Measurements from ENCODE around the gene MYCN. TPM values are rescaled to one million over a fixed set of nuclear protein-coding genes. Genes with fewer than 3 reads are reported as not detected.
A peak's percentile ranks its signal among the peaks of the same experiment; 100 is the strongest.

Gene MYCN
- total and polyA plus RNA-seq, 5 donors from 2014 or later, result 0.08 to 2.2 (median 0.09) TPM; not detected in 2

DNA sequence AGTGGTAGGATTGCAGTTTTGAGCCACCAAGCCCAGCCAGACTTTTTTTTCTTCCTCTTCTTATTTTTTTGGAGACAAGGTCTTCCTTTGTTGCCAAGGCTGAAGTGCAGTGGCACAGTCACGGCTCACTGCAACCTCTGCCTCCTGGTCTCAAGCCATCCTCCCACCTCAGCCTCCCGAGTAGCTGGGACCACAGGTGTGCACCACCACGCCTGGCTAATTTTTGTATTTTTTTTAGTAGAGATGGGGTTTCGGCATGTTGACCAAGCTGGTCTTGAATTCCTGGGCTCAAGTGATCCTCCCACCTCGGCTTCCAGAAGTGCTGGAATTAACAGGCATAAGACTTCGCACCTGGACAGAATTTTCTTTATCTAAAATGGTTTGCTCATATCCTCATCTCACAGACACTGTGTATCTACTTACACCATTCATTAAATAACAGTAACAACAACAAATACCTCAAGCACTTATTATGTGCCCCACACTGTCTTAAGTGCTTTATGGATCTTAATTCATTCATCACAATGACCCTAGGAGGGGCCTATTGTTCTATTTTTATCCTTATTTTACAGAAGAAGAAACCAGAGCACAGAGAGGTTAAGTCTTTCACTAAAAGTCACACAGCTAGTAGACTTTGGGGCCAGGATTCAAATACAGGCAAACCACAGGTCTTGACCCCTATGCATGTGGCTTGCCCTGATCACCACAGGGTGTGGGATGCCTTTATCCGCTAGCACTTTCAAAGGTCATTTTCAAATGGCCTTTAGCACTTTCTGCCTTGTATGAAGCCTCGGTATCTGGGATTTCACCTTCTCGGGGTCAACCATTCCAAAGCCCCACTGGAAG, 39.6 kb downstream of the MYCN start:
- no peak overlapping the region for H3K4me3 ChIP-seq (ENCODE audit: low read depth, low read length)
- ATAC-seq (ENCODE audit: low read depth in 2 of 2) (no peak), DNase-seq (no peak)
- peaks cover 0 to 3% (median 1%) of the 10 kb centered on the region in 7 donors for H3K9me3 Mint-ChIP-seq
- H3K4me1 ChIP-seq (ENCODE audit: control insufficient read depth, insufficient read depth, low read length, poor library complexity, severe bottlenecking), result no peaks in the 10 kb centered on the region
- H3K4me3 Mint-ChIP-seq, result no peak overlapping the region
- H3K27me3 ChIP-seq (ENCODE audit: control insufficient read depth, insufficient read depth, low read length), result no peaks in the 10 kb centered on the region
- no peak overlapping the region for H3K27ac ChIP-seq (ENCODE audit: insufficient read depth, low read length, poor library complexity, severe bottlenecking)
- no peaks in the 10 kb centered on the region for H3K27me3 Mint-ChIP-seq
- no peaks in the 10 kb centered on the region for H3K36me3 ChIP-seq (ENCODE audit: control insufficient read depth, insufficient read depth, low read length)
- peak overlapping the region in 1 of 3 donors; percentile 3 for H3K27ac Mint-ChIP-seq
- H3K9me3 ChIP-seq (ENCODE audit: control insufficient read depth in 2 of 2, low read length in 2 of 2), result no peaks in the 10 kb centered on the region
- H3K4me1 Mint-ChIP-seq, result peaks cover 0 to 18% (median 2%) of the 10 kb centered on the region in 4 donors
- H3K36me3 Mint-ChIP-seq, result no peaks in the 10 kb centered on the region

DNA sequence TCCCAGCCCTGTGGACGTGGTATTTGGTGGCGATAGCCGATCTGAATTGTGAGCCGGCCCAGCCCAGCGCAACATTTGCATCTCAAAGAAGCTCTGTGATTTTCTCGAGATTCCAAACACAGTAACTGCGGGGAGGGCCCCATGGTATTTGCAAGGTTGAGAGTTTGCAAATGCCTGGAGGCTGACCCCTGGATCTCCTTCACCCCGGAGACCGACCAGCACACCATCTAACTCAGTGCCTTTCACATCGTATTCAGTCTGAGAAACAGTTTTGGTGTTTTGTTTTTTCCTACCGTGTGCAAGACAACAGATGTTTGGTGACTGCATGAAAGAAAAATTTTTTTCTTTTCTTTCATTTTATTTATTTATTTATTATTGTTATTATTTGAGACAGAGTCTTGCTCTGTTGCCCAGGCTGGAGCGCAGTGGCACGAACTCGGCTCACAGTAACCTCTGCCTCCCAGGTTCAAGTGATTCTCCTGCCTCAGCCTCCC, 40.3 kb downstream of the MYCN start:
- Mint-ChIP-seq H3K36me3 (no peaks in the 10 kb centered on the region), H3K4me3 (no peak overlapping the region), H3K27me3 (no peaks in the 10 kb centered on the region), H3K27ac (no peak overlapping the region), H3K4me1 (peaks cover 0 to 16% (median 1%) of the 10 kb centered on the region in 4 donors), H3K9me3 (peaks cover 0 to 2% (median 1%) of the 10 kb centered on the region in 7 donors)
- ATAC-seq (ENCODE audit: low read depth in 2 of 2), result no peak
- Histone ChIP-seq H3K9me3 (ENCODE audit: control insufficient read depth in 2 of 2, low read length in 2 of 2) (no peaks in the 10 kb centered on the region), H3K4me3 (ENCODE audit: low read depth, low read length) (no peak overlapping the region), H3K36me3 (ENCODE audit: control insufficient read depth, insufficient read depth, low read length) (no peaks in the 10 kb centered on the region), H3K27ac (ENCODE audit: insufficient read depth, low read length, poor library complexity, severe bottlenecking) (no peak overlapping the region), H3K27me3 (ENCODE audit: control insufficient read depth, insufficient read depth, low read length) (no peaks in the 10 kb centered on the region), H3K4me1 (ENCODE audit: control insufficient read depth, insufficient read depth, low read length, poor library complexity, severe bottlenecking) (no peaks in the 10 kb centered on the region)
- DNase-seq, result no peak

DNA sequence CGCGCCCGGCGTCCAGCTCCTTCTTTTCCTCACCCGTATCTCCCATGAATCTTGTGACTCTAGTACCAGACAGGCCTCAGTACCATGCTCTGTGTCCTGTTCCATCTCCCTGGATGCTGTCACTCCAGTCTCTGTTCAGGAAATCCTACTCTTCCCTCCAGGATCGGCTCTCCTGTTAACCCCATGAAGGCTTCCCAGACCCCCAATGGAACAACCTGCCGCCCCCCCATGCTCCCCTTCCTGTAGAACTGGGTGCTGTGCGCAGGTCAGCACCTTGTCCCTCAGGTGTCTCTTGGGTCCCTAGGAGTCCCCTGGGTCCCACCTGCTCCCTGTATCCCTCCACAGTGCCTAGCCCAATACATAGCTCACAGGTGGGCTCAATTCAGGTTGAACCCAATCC, 41.3 kb downstream of the MYCN start:
- no peak overlapping the region for H3K4me3 Mint-ChIP-seq
- ATAC-seq (ENCODE audit: low read depth in 2 of 2), result no peak
- peak overlapping the region in 2 of 3 donors; percentile 8 to 76 for H3K27ac Mint-ChIP-seq

DNA sequence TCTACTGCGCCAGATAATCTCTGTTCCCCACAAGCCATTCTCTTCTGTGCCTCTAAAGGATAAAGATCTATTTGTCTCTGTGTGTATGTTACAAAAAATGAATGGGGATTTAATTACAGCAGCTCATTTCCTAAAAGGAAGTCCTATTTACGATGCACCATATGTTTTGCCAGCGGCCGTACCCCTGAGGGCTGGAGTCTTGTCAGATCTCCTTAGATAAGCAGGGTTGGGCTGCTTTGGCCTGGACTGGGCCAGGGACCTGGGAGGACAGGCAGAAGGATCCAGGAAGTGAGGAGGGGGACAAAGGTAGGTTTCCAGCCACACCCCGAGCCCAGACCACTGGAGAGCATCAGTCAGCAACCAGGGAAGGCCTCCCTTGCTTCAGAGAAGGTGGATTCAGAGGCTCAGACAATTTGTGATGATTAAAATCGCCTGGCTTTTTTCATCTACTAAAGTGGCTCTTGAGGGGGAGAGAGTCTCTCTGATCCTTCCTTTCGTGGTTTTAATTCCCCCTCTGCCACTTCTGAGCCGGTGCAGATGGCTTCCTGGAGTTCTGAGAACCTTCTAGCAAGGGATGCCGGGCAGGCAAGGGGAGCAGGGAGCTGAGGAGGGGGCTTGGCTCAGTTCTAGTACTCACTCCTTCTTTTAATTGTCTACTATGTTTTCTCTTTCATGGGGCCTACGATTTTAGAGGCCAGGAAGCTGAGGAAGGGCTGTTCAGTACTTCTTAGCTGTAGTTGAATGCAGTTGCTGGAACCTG, 42.1 kb downstream of the MYCN start:
- Histone ChIP-seq H3K27ac (ENCODE audit: insufficient read depth, low read length, poor library complexity, severe bottlenecking) (no peak overlapping the region), H3K27me3 (ENCODE audit: control insufficient read depth, insufficient read depth, low read length) (no peaks in the 10 kb centered on the region), H3K4me1 (ENCODE audit: control insufficient read depth, insufficient read depth, low read length, poor library complexity, severe bottlenecking) (no peaks in the 10 kb centered on the region), H3K9me3 (ENCODE audit: control insufficient read depth in 2 of 2, low read length in 2 of 2) (no peaks in the 10 kb centered on the region), H3K36me3 (ENCODE audit: control insufficient read depth, insufficient read depth, low read length) (no peaks in the 10 kb centered on the region), H3K4me3 (ENCODE audit: low read depth, low read length) (no peak overlapping the region)
- Mint-ChIP-seq H3K4me3 (no peak overlapping the region), H3K36me3 (no peaks in the 10 kb centered on the region), H3K9me3 (peaks cover 0 to 2% (median 0%) of the 10 kb centered on the region in 7 donors), H3K27me3 (no peaks in the 10 kb centered on the region), H3K27ac (peak overlapping the region; percentile 15 to 80 (median 76)), H3K4me1 (peaks cover 0 to 15% (median 0%) of the 10 kb centered on the region in 4 donors)
- DNase-seq (no peak), ATAC-seq (ENCODE audit: low read depth in 2 of 2) (no peak)

More for the DNA sequence above, 41.3 kb downstream of the MYCN start:
- Mint-ChIP-seq H3K27me3 (no peaks in the 10 kb centered on the region), H3K9me3 (peaks cover 0 to 2% (median 0%) of the 10 kb centered on the region in 7 donors), H3K4me1 (peaks cover 0 to 15% (median 0%) of the 10 kb centered on the region in 4 donors), H3K36me3 (no peaks in the 10 kb centered on the region)
- Histone ChIP-seq H3K27me3 (ENCODE audit: control insufficient read depth, insufficient read depth, low read length) (no peaks in the 10 kb centered on the region), H3K9me3 (ENCODE audit: control insufficient read depth in 2 of 2, low read length in 2 of 2) (no peaks in the 10 kb centered on the region), H3K36me3 (ENCODE audit: control insufficient read depth, insufficient read depth, low read length) (no peaks in the 10 kb centered on the region), H3K4me1 (ENCODE audit: control insufficient read depth, insufficient read depth, low read length, poor library complexity, severe bottlenecking) (no peaks in the 10 kb centered on the region), H3K4me3 (ENCODE audit: low read depth, low read length) (no peak overlapping the region), H3K27ac (ENCODE audit: insufficient read depth, low read length, poor library complexity, severe bottlenecking) (no peak overlapping the region)
- no peak for DNase-seq

DNA sequence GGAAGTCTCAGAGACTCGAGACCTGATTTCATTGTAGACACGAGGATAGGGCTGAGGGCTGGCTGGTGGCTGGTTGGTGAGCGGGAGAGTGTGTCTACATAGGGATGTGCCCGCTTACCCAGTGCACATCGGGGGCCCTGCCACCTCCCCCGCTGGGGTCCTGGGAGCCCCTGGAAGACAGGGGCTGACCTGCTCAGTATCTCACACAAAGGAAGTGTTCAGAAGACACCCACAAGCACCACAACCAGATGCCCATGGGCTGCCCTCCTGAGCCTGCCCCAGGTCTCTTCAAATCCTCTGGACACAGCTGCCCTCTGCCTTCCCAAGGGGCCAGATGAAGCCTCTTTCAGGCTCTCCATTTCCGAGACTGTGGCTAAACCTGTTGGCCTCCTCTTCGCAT, 43.1 kb downstream of the MYCN start:
- DNase-seq, result no peak
- no peak overlapping the region for H3K4me3 ChIP-seq (ENCODE audit: low read depth, low read length)
- H3K27me3 Mint-ChIP-seq, result no peaks in the 10 kb centered on the region
- H3K27ac ChIP-seq (ENCODE audit: insufficient read depth, low read length, poor library complexity, severe bottlenecking), result no peak overlapping the region
- no peaks in the 10 kb centered on the region for H3K36me3 Mint-ChIP-seq
- no peaks in the 10 kb centered on the region for H3K36me3 ChIP-seq (ENCODE audit: control insufficient read depth, insufficient read depth, low read length)
- H3K4me3 Mint-ChIP-seq, result no peak overlapping the region
- peaks cover 0 to 2% (median 0%) of the 10 kb centered on the region in 7 donors for H3K9me3 Mint-ChIP-seq
- no peaks in the 10 kb centered on the region for H3K4me1 ChIP-seq (ENCODE audit: control insufficient read depth, insufficient read depth, low read length, poor library complexity, severe bottlenecking)
- peaks cover 0 to 15% (median 0%) of the 10 kb centered on the region in 4 donors for H3K4me1 Mint-ChIP-seq
- no peaks in the 10 kb centered on the region for H3K9me3 ChIP-seq (ENCODE audit: control insufficient read depth in 2 of 2, low read length in 2 of 2)
- peak overlapping the region in 1 of 3 donors; percentile 76 for H3K27ac Mint-ChIP-seq
- H3K27me3 ChIP-seq (ENCODE audit: control insufficient read depth, insufficient read depth, low read length), result no peaks in the 10 kb centered on the region
- no peak for ATAC-seq (ENCODE audit: low read depth in 2 of 2)

DNA sequence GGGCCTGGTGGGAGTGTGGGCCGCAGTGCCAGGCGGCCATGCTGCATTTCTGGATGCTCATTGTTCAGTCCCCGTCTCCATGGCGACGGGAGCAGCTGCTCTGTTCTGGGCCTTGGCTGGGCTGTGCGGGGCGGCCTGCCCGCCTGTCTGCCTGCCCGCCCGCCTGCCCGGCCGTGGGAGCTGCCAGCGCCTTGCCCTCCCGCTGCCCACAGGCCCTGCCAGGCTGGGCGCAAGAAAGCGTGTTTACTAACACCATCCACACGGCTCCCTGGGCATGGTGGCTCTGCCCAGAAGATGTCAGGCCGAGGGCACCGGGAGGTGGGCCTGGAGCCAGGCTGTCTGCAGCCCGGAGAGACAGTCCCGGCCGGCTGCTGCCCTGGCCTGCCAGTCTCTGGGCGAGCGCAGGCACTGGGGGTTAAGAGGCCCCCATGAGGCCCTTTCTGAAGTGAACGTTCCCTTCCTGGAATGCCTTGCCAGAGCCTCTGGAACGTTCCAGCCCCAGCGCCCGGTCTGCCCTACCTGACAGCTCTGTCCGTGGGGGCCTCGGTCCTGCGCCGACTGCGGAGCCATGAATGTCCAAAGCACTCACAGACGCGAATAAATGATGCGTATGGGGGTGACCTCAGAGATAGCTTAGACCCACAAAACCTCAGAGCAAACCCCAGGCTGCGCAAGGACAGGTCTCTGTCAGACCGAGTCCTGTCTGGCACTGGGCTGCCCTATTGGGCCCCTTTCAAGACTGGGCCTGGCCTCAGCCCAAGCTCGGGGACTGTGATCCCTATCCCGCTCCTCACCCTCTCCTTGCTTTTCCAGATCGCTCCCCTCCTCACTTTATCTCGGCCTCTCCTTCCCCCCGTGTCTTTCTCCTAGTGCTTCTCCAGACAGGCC, 44.3 kb downstream of the MYCN start:
- Mint-ChIP-seq H3K27me3 (no peaks in the 10 kb centered on the region), H3K27ac (peak overlapping the region in 1 of 3 donors; percentile 73), H3K4me1 (peaks cover 0 to 15% (median 0%) of the 10 kb centered on the region in 4 donors), H3K4me3 (no peak overlapping the region), H3K9me3 (peaks cover 0 to 2% (median 0%) of the 10 kb centered on the region in 7 donors), H3K36me3 (no peaks in the 10 kb centered on the region)
- Histone ChIP-seq H3K4me1 (ENCODE audit: control insufficient read depth, insufficient read depth, low read length, poor library complexity, severe bottlenecking) (no peaks in the 10 kb centered on the region), H3K36me3 (ENCODE audit: control insufficient read depth, insufficient read depth, low read length) (no peaks in the 10 kb centered on the region), H3K4me3 (ENCODE audit: low read depth, low read length) (no peak overlapping the region), H3K27ac (ENCODE audit: insufficient read depth, low read length, poor library complexity, severe bottlenecking) (no peak overlapping the region), H3K9me3 (ENCODE audit: control insufficient read depth in 2 of 2, low read length in 2 of 2) (no peaks in the 10 kb centered on the region), H3K27me3 (ENCODE audit: control insufficient read depth, insufficient read depth, low read length) (no peaks in the 10 kb centered on the region)
- no peak for DNase-seq
- ATAC-seq (ENCODE audit: low read depth in 2 of 2), result no peak

DNA sequence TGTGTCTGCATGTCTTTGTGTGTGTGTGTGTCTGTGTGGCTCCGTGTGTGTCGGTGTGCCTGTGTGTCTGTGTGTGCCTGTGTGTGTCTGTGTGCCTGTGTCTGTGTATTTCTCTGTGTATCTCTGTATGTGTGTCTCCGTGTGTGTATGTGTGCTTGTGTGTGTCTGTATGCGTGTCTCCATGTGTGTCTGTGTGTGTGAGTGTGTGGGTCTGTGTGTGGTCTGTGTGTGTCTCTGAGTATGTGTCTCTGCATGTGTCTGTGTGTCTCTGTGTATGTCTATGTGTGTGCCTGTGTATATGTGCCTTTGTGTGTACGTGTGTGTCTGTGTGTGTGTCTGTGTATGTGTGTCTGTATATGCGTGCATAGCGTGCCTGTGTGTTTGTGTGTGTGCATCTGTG, 45.2 kb downstream of the MYCN start:
- Mint-ChIP-seq H3K36me3 (no peaks in the 10 kb centered on the region), H3K4me3 (no peak overlapping the region), H3K4me1 (peaks cover 0 to 15% (median 0%) of the 10 kb centered on the region in 4 donors), H3K27ac (no peak overlapping the region), H3K27me3 (no peaks in the 10 kb centered on the region), H3K9me3 (peaks cover 0 to 2% (median 0%) of the 10 kb centered on the region in 7 donors)
- H3K9me3 ChIP-seq (ENCODE audit: control insufficient read depth in 2 of 2, low read length in 2 of 2), result no peaks in the 10 kb centered on the region
- no peak overlapping the region for H3K27ac ChIP-seq (ENCODE audit: insufficient read depth, low read length, poor library complexity, severe bottlenecking)
- no peaks in the 10 kb centered on the region for H3K27me3 ChIP-seq (ENCODE audit: control insufficient read depth, insufficient read depth, low read length)
- H3K36me3 ChIP-seq (ENCODE audit: control insufficient read depth, insufficient read depth, low read length), result no peaks in the 10 kb centered on the region
- ATAC-seq (ENCODE audit: low read depth in 2 of 2) (no peak), DNase-seq (no peak)
- H3K4me1 ChIP-seq (ENCODE audit: control insufficient read depth, insufficient read depth, low read length, poor library complexity, severe bottlenecking), result no peaks in the 10 kb centered on the region
- no peak overlapping the region for H3K4me3 ChIP-seq (ENCODE audit: low read depth, low read length)
